GM12878 (cell line): ENCODE results near the gene TEX12. TPM values are rescaled to one million over a fixed set of nuclear protein-coding genes. Genes with fewer than 3 reads are reported as not detected.

Experiments used
- E4F1 ChIP-seq: fragments of 450-650 bp; IDR thresholded peaks from 2 replicates; pipeline ENCODE4 v1.6.1; 2018; ENCODE audit warnings: borderline replicate concordance, mild to moderate bottlenecking; ENCODE audit not compliant: partially characterized antibody
- EZH2 ChIP-seq: IDR thresholded peaks from 2 replicates; pipeline ENCODE4 v1.6.1; 2012; ENCODE audit warnings: low read depth, mild to moderate bottlenecking, control low read depth, inconsistent platforms, low read length, borderline replicate concordance; ENCODE audit not compliant: control insufficient read depth
- NBN ChIP-seq: fragments of 450-650 bp; IDR thresholded peaks from 2 replicates; pipeline ENCODE4 v1.6.1; 2016
- NFIC ChIP-seq: IDR thresholded peaks from 2 replicates; pipeline ENCODE4 v1.6.1; 2012; ENCODE audit warnings: low read depth, mild to moderate bottlenecking, inconsistent platforms, low read length, moderate library complexity
- ZBED1 ChIP-seq: IDR thresholded peaks from 2 replicates; pipeline ENCODE4 v1.6.1; 2016; ENCODE audit warnings: borderline replicate concordance
- polyA plus RNA-seq, 11 experiments: library from polyadenylated mRNA; depleted of rRNA in 4 of 11; unstranded in 6 of 11; stranded (reverse) in 5 of 11; fragments of >200 nt; fragmentation: Nextera tagmentation in 4 of 11; fragmentation: Illumina TruSeq in 1 of 11; extraction: Ambion mirVana in 4 of 11; extraction: Trizol in 1 of 11; gene quantifications; 1 replicate in 1 of 11; 2 replicates in 10 of 11; pipeline versions ENCODE4 v1.2.1 to v1.2.3, GENCODE V29; 2011 to 2016; ENCODE audit warnings: inconsistent platforms in 2 of 11, missing spikeins in 2 of 11, low read depth in 1 of 11
- total RNA-seq, 4 experiments: library from RNA; depleted of rRNA in 3 of 4; stranded (reverse); fragments of >200 nt in 3 of 4; fragmentation: Illumina TruSeq in 1 of 4; extraction: Trizol in 1 of 4; gene quantifications; 2 replicates each; pipeline versions ENCODE4 v1.2.1 to v1.2.3, GENCODE V29; 2013 to 2021
- TF ChIP-seq, protein P1 (sequence below): fragments of 450-650 bp; IDR thresholded peaks from 2 replicates; pipeline ENCODE4 v1.6.1; 2017; ENCODE audit warnings: mild to moderate bottlenecking, moderate library complexity

TEX12 gene
- total and polyA plus RNA-seq, 10 of the 15 experiments (the other 5 are each of a cell fraction or from before 2014, with no cell fraction given), result 0.11 to 1.3 (median 0.40) TPM; not detected in 2

- no peak for TF ChIP-seq E4F1
- TF ChIP-seq NBN, result 0 out of 2 replicates have a peak, but pooled peaks have one; percentile 17
- TF ChIP-seq EZH2, result no peak
- TF ChIP-seq NFIC, result no peak
- TF ChIP-seq ZBED1, result no peak
- TF ChIP-seq, protein P1, sequence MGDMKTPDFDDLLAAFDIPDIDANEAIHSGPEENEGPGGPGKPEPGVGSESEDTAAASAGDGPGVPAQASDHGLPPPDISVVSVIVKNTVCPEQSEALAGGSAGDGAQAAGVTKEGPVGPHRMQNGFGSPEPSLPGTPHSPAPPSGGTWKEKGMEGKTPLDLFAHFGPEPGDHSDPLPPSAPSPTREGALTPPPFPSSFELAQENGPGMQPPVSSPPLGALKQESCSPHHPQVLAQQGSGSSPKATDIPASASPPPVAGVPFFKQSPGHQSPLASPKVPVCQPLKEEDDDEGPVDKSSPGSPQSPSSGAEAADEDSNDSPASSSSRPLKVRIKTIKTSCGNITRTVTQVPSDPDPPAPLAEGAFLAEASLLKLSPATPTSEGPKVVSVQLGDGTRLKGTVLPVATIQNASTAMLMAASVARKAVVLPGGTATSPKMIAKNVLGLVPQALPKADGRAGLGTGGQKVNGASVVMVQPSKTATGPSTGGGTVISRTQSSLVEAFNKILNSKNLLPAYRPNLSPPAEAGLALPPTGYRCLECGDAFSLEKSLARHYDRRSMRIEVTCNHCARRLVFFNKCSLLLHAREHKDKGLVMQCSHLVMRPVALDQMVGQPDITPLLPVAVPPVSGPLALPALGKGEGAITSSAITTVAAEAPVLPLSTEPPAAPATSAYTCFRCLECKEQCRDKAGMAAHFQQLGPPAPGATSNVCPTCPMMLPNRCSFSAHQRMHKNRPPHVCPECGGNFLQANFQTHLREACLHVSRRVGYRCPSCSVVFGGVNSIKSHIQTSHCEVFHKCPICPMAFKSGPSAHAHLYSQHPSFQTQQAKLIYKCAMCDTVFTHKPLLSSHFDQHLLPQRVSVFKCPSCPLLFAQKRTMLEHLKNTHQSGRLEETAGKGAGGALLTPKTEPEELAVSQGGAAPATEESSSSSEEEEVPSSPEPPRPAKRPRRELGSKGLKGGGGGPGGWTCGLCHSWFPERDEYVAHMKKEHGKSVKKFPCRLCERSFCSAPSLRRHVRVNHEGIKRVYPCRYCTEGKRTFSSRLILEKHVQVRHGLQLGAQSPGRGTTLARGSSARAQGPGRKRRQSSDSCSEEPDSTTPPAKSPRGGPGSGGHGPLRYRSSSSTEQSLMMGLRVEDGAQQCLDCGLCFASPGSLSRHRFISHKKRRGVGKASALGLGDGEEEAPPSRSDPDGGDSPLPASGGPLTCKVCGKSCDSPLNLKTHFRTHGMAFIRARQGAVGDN, result no peak
These were observed 52.5 kb downstream of the TEX12 start (continued) for GRCh38 chr11:112219476-112220232.
